Stimulated activated CD8-positive, alpha-beta memory T cell treated with anti-CD3 and anti-CD28 coated beads, Interleukin-15, amount 100 ng/mL, for 24 hours (primary cell): ENCODE data around the gene HS3ST2.

Experiments
- DNase-seq: peaks from one replicate; pipeline ENCODE4 v3.0.0-alpha.2; 2020; ENCODE audit warnings: low read depth

The HS3ST2 gene

DNA sequence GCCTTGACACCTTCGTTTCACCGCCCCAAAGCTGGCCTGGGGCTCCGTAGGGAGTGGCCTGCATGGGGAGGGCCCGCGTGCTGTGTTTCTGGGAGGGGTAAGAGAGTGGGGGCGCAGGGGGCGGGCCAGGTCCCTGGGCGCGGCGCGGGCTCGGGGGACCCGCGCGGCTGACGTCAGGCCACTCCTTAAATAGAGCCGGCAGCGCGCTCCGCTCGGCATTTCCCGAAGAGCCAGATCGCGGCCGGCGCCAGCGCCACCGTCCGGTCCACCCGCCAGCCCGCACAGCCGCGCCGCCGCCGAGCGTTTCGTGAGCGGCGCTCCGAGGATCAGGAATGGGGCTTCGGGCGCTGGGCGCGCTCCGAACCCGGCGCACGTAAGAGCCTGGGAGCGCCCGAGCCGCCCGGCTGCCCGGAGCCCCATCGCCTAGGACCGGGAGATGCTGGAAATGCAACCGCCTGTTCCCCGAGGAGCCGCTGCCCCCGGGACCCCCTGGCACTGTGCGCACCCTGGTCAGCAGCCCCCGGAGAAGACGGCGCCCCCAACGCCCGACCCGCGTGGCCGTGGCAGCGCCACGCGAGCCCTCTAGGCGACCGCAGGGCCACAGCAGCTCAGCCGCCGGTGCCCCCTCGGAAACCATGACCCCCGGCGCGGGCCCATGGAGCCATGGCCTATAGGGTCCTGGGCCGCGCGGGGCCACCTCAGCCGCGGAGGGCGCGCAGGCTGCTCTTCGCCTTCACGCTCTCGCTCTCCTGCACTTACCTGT lies at the start of gene HS3ST2:
Gene HS3ST2 (plus strand): TSS at position 215 of the 763 bp plus-strand sequence. CDS start 449 bp downstream, at position 664.
- DNase-seq: no peak

- no peak for DNase-seq
Measured at GRCh38 chr16:22764662-22765327, 49.2 kb upstream of the HS3ST2 start.

- DNase-seq: no peak
Measured at GRCh38 chr16:22765479-22765878, 48.5 kb upstream of the HS3ST2 start.

GRCh38 chr16:22770866-22771265 lies 43.1 kb upstream of the HS3ST2 start:
- DNase-seq: no peak

- DNase-seq: no peak
Measured at GRCh38 chr16:22771551-22771950, 42.4 kb upstream of the HS3ST2 start.

DNA sequence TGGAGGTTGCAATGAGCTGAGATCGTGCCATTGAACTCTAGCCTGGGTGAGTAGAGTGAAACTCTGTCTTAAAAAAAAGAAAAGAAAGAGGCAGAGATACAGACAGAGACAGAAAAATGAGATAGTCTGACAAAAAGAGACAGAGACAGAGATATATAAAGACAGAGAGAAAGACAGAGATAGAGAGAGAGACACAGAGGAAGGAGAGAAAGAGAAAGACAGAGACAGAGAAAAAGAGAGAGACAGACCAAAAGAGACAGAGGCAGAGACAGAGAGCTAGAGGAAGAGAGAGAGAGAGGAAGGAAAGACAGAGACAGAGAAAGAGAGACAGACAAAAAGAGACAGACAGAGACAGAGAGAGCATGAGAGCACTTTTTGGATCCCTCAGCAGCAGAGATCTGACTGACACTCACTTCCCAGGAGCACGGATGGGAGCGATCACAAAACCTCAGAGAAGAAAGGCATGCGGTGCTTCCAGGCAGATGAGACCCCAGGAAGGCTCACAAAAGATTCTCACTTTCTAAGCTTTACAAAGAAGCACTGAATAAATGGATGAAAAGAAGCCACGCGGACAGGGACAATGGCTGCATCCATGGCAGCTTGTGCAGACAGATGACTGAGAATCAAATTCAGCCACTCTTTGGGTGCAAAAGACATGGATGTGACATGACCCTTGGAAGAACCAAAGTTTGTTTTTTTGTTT lies 38.6 kb upstream of the HS3ST2 start:
- no peak for DNase-seq

DNA sequence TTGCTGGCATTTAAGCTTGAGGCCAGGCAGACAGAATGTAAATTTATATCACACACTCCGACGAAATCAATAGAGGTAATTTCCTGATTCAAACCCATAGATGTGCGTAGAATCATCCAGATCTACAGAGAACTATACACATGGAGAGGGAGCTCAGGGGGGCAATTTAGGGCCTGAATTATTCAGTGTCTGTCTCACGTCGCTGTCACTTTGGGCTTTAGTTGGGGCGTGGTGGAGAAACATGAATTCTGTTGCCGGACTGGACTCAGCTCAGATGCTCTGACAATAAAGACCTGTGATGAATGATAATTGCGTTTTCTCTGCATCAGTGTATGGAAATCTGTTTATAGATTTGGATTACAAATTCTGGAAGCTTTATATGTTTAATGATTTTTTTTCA lies 32.5 kb upstream of the HS3ST2 start:
- no peak for DNase-seq

DNA sequence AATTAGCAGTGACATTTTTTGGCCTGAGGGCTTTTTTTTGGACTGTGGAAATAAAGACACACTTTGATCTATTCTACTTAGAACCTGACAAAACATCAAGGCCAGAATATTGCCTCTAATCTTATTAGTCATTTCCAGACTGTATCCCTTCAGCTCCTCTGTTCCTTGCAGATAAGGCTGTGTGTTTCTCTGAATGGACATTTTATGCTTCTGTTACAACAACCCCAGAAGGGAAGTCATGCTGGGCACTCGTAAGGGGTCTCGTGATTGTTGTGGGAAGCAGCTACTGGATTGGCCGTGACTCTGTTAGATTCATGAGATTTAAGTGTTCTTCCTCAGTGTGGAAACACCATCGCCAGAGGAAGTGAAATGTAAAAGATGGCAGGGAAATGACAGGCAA lies 31.6 kb upstream of the HS3ST2 start:
- no peak for DNase-seq

- DNase-seq: no peak
Measured at GRCh38 chr16:22784690-22785214, 29.2 kb upstream of the HS3ST2 start.

DNA sequence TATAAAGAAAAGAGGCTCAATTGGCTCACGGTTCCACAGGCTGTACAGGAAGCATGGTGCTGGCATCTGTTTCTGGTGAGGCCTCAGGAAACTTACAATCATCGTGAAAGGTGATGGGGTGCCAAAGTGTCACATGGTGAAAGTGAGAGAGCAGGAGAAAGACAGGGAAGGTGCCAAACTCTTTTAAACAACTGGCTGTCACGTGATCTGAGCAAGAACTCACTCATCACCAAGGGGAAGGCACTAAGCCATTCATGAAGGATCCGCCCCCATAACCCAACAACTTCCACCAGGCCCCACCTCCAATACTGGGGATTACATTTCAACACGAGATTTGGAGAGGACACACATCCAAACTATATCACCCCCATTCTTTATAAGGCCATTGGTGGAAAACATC lies 28.4 kb upstream of the HS3ST2 start:
- no peak for DNase-seq

DNA sequence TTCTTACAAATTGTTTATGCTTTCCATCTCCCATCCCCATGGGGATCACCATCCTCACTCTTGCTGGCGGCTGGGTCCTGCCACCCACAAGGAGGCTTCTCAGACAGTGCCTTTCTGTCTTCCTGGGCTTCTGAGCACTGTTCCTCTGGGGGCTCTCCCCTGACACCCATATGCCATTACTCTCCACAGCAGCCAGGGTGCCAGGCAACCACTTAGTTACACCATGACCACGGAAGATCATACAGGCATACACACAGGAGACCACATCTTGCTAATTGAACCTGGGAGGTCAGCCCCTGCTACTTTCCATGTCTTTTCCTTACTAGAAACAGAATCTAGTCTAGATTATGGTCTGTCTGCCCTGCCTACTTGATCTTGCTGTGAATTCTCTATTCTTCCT lies 27.7 kb upstream of the HS3ST2 start:
- no peak for DNase-seq

- DNase-seq: no peak
Measured at GRCh38 chr16:22786691-22787090, 27.3 kb upstream of the HS3ST2 start.

DNA sequence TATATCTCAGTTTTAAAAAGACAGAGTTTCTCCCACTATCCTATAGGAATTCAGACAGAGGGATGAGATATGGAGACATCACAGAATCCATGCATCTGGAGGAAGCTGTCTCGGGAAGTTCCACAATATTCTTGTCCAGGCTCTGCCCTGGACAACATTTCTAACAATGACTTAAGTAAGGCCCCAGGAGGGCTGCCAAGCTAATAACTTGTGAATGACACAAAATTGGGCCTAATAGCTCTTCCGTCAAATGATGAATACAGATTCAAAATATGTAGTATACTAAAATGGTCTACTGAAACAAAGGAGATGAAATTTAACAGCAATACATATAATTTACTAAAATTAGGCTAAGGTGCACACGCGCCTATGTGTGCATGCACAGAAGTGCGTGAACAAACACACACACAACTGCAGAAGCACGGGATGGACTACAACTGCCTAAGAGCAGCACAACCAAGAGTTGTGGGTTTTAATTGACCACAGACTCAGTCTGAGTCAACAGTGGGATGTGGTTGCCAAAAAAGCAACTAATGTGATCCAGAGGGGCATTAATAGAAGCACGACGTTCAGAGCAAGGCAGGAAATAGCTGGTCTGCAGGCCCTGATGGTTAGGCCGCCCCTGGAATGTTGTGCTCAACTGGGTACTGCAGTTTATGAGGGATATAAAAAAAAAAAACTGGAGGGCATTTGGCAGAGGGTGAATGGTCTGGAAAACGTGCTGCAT lies 26.3 kb upstream of the HS3ST2 start:
- DNase-seq: no peak

- no peak for DNase-seq
Measured at GRCh38 chr16:22788193-22788530, 25.8 kb upstream of the HS3ST2 start.

DNA sequence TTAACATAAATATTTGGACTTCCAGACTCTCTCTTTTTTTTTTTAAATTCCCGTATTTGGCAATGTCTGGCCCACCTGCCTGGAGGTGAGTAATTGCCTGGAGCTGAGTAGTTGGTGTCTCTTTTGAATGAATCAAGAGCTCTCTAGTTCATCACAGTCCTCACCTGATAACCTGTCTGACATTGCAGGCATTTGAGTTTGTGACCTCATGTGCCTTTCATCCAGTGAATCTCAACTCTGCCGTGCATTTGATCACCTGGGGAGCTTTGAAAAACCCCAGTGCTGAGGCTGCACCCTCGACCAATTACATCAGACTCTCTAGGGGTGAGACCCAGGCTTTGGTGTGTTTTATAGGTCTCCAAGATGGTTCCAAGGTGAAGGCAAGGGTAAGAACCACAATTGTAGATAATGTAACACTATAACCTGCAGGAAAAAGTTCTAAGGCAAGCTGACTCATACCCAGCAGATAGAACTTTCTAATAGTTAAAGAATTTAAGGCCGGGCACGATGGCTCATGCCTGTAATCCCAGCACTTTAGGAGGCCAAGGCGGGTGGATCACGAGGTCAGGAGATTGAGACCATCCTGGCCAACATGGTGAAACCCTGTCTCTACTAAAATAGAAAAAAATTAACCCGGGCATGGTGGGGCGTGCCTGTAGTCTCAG lies 24.5 kb upstream of the HS3ST2 start:
- DNase-seq: no peak

DNA sequence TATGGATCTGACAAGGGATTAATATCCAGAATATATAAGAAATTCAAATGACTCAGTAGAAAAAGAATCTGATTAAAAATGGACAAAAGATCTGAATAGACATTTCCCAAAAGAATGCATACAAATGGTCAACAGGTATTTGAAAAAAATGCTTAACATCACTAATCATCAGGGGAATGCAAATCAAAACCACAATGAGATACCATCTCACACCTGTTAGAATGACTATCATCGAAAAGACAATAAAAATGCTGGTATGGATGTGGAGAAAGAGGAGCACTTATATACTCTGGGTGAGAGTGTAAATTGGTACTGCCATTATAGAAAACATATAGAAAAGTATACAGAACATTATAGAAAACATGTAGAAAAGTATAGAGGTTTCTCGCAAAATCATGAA lies 16.4 kb upstream of the HS3ST2 start:
- DNase-seq: no peak

DNA sequence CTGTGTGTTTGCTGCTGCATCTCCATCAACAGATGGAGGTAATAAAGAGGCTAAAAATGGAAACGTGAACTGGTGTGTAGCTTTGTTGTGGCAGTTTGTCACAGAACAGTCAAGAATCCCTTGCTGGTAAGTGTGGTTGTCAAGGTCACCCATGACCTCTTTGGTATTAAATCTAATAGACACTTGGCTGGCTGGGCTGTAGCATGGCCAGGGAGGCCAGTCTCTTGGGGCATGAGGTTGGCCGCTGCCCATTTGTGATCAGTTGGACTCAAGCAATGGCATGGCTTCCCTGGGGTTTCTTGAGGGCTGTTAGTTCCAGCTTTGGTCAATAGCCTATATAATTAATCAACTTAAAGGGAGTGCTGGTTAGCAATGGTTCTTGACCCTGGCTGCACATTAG lies 14.8 kb upstream of the HS3ST2 start:
- no peak for DNase-seq

DNA sequence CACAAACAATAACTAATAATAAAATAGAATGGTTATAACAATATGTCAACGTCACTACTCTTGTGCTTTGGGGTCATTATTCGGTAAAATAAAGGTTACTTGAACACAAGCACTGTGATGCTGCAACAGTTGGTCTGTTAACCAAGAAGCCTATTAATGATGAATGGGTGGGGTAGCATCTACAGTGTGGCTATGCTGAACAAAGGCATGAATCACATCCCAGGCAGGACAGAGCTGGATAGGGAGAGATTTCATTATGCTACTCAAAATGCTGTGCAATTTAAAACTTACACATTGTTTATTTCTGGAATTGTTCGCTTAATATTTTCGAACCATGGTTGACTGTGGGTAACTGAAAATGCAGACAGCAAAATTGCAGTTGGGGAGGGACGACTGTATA lies 9.1 kb upstream of the HS3ST2 start:
- no peak for DNase-seq

DNA sequence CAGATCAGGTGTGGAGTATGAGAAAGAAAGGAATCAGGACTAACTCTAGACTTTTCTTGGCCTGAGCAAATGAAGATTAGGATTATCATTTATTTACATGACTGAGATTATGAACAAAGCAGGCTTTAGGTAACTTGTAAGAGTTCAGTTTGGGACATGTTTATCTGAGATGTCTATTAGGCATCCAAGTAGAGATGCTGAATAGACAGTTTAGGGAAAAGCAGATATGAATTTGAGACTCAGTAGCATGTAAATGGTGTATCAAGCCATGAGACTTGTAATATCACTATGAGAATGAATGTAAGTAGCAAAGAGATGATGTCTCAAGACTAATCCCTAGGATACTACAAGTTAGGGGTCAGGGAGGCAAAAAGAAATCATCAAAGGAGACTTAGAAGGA lies 8.6 kb upstream of the HS3ST2 start:
- no peak for DNase-seq

DNA sequence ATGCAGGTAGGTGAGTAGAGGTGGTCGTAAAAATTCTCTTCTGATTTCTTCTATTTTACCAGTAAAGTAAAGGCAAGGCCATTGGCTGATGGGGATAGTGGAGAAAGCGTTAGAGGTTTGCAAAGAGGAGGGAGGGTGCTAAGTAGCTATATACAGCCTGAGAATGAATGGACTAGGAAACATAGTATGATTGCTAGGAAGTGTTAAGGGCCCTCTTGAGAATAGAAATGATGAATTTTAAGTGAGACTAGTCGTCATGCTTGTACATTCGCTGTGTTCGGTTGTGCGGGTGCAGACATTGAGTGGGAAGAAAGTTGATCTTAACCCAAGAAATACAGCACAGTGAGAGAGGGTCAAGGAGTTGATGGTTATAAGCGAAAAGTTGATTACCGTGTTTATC lies 7.2 kb upstream of the HS3ST2 start:
- DNase-seq: no peak

- DNase-seq: no peak
Measured at GRCh38 chr16:22810226-22810625, 3.7 kb upstream of the HS3ST2 start.
